Loucy (cell line): ENCODE data around the gene HMX3.

ENCODE experiments used
- CTCF ChIP-seq: fragments of 200-600 bp; sonication (generic); conservative IDR thresholded peaks from 2 replicates; pipeline ENCODE4 v1.5.1; 2014; ENCODE audit warnings: mild to moderate bottlenecking, antibody characterized with exemption, low read length
- EZH2phosphoT487 ChIP-seq: fragments of 200-600 bp; IDR thresholded peaks from 2 replicates; pipeline ENCODE4 v1.6.1; 2018; ENCODE audit warnings: antibody characterized with exemption, mild to moderate bottlenecking, moderate library complexity, borderline replicate concordance

GRCh38 chr10:123129618-123130271 lies 6.0 kb upstream of the HMX3 start:
- TF ChIP-seq CTCF (no peak), EZH2phosphoT487 (no peak)
